Umbilical cord (tissue), 2 donors: ENCODE results near the gene HBEGF. TPM values are rescaled to one million over a fixed set of nuclear protein-coding genes. Genes with fewer than 3 reads are reported as not detected.

ENCODE experiments used
- DNase-seq: peaks from one replicate; pipeline ENCODE4 v3.0.0-alpha.2; 2015; ENCODE audit warnings: low spot score
- total RNA-seq: library from RNA; depleted of rRNA; stranded (reverse); fragments of >200 nt; gene quantifications from one replicate; pipeline ENCODE4 v1.2.3, GENCODE V29; 2014; ENCODE audit warnings: low replicate concordance; ENCODE audit not compliant: insufficient read depth

HBEGF gene, protein sequence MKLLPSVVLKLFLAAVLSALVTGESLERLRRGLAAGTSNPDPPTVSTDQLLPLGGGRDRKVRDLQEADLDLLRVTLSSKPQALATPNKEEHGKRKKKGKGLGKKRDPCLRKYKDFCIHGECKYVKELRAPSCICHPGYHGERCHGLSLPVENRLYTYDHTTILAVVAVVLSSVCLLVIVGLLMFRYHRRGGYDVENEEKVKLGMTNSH
- total RNA-seq = 30.8 TPM

DNA sequence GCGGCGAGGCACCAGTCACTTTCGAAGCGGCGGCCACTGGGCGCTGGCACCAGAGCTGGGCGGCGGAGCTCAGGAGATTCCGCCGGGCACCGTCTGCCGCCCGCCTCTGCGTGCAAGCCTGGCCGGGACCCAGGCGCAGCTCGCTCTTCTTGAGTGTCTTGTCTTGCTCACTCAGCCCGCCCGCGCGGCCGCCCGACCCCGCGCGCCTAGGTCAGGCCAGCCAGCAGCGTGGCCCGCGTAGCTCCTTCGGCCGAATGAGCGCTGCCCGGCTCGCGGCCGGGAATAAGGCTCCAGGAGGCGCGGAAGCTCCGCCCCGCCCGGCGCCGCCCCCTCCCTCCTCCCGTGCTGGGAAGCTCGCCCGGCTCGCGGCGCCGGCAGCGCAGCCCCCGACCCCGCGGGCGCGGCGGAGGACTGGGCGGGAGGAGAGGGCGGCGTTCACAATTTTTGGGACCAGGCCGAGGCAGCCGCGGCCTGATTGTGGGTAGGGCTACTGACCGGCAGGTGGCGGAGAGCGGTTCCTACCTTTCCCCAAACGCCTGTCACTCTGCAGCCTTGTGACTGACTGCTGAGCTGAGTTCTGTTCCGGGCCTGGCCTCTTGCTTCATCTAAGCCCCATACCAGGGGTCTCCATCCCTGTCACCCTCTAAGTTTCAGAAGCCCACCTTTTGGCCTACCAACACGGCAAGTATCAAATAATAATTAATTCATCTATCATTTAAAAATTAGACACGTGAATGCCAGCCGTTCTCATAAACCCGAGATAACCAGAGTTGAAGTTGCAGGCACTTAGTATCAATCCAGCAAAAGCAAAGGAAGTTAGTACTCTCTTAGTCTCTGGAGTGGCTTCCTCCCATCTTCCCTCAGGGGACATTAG lies at the start of gene HBEGF:
HBEGF (minus strand) TSS at position 256 of the 874 bp plus-strand sequence. CDS start 275 bp downstream, outside the sequence.
- DNase-seq = peak; percentile 78

DNA sequence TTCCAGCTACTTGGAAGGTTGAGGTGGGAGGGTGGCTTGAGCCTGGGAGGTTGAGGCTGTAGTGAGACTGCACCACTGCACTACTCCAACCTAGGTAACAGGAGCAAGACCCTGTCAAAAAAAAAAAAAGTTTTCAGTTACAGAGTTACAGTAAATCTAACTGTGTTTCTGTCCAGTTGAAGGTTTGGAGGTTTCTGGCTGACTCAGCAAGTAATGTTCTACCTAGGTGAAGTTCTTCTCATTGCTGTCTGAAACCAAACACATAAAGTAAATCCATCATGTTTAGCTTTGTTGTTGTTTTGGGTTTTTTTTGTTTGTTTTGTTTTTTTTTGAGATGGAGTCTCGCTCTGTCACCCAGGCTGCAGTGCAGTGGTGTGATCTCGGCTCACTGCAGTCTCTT lies 47.3 kb upstream of the HBEGF start:
- DNase-seq = no peak

DNA sequence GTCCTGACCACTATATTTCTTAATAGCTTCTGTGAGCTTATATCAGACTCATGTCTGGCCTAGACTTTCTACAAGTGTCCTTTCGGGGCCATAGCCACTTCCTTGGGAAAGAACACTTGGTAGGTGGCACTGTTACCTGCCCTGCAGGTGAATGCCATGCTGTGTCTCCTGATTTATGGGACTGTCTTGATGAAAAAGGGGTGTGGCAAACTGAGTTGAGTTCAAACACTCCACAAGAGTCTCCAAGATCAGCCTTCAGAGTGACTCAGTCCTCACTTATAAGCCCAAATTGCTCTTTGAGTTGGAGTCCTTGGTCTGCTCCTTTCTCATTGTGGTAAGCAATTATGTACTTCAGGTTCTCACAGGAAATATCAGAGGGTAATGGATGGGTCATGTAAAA lies 45.3 kb upstream of the HBEGF start:
- no peak for DNase-seq

DNA sequence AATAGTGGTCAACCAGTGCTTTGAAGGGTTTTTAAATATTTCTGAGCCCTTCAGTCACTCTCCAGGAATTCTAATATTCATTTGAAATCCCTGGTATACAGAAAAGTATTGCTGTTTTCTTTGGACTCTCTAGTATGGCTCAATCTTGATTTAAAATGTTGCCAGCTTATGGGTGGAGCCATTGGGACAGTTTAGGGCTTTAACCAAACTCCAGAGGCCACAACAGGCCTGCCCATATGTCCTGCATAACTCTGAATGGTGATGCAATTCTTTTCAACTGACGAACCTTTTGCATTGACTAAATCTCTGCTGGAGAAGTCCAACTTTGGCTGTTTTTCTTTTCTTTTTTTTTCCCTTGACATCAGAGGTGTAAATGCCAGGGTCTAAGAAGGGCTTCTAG lies 44.9 kb upstream of the HBEGF start:
- no peak for DNase-seq

DNA sequence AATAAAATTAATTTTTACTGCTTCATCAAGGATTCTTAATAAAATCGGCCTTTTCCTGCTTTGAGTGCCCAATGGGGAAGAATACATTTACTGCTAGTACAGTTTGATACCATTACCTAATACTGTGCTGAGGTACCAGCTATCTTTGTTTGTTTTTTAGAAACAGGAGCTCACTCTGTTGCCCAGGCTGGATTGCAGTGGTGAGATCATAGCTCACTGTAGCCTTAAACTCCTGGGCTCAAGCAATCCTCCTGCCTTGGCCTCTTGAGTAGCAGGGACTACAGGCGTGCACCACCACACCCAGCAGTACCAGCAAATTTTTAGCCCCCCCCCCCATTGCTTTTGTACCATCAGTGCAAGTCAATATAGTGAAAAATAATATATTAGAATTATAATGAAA lies 41.6 kb upstream of the HBEGF start:
- DNase-seq = no peak

DNA sequence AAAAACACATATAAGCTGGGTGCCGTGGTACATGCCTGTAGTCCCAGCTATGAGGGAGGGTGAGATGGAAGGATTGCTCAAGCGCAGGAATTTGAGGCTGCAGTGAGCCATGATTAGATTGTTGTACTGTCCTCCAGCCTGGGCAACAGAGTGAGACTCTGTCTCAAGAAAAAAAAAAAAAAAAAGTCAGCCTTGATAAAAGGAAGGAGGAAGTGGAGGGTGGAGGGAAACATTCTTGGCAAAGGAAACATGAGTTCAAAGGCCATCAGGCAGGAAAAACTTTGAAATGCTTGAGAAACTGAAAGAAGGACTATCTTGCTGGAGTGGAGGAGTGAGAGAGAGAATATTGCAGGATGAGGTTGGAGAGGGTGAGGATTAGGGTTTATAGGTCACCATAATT lies 36.9 kb upstream of the HBEGF start:
- DNase-seq = no peak

DNA sequence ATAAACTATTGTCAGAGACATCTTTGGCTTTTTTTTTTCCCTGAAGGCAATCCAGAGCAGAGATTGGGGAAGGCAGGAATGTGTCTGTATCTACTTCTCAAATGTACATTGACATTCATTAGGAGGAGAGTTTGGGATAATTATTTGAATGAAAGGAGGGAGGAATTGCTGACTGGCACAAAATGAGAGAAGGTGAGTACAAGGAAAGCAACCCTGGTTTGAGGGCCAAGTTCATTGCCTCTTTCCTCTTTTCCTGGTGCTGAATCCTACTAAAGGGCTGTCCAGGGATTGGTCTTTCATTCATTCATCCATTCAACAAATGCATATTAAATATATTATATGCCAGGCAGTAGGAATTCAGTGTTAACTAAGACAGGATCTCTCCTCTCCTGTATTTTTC lies 36.5 kb upstream of the HBEGF start:
- DNase-seq = no peak

DNA sequence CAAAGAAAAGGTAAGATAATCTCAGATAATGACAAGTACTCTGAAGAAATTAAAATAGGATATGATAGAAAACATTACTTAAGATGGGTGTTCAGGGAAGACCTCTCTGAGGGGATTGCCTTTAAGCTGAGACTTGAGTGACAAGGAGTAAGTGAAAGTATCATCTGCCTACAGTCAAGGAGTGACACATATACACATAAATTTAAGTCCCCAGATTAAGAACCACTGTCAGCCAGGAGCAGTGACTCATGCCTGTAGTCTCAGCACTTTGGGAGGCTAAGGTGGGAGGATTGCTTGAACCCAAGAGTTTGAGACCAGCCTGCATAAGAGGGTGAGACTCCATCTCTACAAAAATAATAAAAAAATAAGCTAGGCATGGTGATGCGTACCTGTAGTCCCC lies 35.6 kb upstream of the HBEGF start:
- DNase-seq = no peak

DNA sequence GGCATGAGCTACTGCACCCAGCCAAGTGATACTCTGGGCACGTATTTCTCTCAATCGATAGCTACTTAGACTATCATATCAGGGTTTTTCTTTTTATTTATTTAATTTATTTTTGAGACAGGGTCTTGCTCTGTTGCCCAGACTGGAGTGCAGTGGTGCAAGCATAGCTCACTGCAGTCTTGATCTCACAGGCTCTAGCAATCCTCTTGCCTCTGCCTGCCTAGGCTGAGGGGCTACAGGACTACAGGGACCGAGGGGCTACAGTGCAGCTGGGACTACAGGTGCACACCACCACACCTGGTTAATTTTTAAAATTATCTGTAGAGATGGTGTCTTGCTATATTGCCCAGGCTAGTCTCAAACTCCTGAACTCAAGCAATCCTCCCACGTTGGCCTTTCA lies 34.9 kb upstream of the HBEGF start:
- DNase-seq = no peak

DNA sequence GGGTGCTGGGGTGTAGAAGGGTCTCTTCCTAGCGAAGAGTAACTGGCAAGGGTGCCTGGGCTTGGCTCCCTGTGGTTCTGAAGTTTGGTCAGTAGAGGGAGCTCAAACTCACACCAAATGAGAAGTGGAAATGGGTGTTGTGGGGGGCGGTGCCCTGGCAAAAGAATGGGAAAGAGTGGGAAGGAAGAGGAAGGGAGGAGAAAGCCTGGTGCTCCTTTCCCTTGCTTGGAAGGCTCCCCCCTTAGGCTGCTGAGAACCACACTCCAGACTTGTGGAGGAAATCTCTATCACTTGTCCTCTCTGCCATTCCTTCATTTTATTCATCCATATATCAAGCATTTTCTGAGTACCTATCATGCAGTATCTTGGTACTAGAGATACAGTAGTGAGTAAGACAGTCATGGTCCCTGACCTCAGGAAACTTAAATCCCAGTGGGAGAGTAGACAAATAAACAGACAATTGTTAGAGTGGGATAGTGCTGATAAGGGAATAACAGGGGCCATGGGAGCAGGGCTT lies 26.6 kb upstream of the HBEGF start:
- peak; percentile 82 for DNase-seq

DNA sequence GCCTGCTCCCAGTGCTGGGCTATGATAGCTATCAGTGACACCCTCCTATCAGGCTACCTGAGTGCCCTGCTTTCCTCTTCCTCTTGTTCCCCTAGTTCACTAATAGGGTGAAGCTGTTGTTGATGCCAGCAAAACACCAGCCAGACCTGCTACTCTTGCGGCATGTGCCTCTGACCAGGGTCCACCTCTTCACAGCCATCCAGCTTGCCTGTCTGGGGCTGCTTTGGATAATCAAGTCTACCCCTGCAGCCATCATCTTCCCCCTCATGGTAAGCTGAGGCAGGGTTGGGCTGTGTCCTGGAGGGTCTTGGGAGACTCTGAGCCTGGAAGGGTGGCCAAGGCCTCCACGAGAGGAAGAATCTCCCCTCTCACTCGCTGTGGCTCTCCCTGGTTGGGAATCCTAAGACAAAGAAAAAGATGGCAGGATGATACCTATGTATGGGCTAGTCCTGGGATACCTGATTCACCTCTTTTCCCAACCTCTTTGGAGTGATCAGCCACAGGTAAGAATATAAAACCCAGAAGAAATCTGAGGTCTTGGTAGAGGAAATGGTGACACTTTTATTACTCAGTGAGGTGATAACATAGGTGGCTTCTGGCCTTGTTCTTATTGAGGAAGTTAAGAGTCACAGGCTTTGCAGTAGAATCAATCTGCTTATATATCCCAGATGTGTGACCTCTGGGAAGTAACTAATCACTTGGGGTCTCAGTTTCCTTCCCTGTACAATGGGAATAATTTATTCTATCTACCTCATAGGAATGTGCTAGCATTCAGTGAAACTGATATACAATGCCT lies 25.2 kb upstream of the HBEGF start:
- no peak for DNase-seq

DNA sequence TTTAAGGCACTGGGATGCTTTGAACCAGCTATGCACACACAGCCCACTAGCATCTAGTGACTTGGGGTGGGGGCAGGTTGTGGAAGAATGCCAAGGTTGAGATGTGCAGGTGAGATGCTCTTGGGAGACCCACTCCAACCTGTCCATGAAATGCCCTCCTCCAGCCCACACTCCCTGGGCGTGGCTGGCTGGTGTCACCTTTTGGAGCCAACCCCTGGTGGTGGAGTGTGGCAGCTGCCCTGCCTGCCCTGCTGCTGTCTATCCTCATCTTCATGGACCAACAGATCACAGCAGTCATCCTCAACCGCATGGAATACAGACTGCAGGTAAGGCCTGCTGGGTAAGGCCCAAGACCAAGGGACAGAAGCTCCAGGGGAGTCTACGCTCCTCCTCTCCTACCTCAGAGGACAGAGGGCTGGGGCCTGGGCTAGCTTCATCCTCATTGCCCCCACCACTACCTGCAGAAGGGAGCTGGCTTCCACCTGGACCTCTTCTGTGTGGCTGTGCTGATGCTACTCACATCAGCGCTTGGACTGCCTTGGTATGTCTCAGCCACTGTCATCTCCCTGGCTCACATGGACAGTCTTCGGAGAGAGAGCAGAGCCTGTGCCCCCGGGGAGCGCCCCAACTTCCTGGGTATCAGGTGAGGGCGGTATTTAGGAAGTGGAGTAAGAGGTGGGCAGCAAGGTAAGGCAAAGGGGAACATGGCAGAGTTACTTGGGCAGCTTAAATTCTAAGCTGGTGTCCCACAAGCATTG lies 21.0 kb upstream of the HBEGF start:
- DNase-seq = no peak

DNA sequence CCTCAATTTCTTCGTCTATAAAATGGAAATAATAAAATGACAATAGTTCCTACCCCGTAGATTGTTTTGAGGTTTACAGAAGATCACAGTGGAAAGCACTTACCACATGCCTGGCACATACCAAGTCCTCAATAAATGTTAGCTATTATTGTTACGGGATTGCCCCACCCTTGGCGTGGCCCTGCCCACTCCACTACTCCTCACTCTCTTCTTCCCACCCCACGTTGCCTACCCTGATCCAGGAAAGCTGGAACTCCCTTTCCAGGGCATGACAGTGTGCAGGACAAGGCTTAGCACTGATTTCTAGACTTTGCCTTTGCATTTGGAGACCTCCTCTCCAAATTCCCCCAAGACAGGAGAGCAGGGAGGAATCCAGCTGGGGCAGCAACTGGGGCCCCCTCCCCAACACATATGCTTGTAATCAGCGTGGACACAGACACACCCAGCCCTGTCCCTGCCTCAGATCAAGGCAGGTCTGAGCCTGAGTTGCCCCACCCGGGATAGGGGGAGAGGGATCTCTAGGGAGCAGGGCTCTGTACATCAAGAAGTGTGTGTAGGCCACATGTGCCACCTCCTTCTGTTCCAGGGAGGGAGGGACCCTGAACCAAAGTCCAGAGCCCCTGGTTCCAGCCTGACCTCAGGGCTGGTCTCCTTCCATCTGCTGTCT lies 20.3 kb upstream of the HBEGF start:
- no peak for DNase-seq

DNA sequence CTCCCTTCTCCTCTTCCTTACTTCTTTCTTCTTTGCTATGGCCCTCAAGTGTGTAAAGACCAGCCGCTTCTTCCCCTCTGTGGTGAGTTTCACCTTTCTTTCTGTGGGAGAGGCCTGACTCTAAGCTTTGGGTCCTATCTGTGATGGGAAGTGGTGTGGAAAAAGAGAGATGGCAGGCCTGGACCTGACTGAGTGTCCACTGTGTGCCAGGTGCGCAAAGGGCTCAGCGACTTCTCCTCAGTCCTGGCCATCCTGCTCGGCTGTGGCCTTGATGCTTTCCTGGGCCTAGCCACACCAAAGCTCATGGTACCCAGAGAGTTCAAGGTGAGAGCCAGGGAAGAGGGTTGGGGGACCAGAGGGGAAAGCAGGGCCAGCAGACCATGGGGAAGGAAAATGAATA lies 19.5 kb upstream of the HBEGF start:
- no peak for DNase-seq

DNA sequence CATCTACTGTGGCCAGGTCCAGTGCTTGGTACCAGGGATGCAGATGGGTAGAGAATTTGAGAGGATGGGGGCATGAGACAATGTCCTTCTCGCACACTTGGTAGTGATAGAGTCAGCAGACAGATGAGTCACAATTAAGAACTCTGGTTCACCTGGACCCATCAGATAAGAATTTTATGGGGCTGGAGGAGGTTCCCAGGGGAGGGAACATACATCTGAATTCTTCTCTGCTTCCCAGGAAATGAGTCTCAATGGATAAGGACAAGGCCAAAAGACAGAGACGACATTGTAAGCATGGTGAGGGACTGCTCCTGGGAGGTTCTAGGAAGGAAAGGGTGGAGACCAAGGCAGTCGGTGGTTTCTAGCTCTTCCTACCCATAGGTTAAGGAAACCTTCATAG lies 18.9 kb upstream of the HBEGF start:
- no peak for DNase-seq

DNA sequence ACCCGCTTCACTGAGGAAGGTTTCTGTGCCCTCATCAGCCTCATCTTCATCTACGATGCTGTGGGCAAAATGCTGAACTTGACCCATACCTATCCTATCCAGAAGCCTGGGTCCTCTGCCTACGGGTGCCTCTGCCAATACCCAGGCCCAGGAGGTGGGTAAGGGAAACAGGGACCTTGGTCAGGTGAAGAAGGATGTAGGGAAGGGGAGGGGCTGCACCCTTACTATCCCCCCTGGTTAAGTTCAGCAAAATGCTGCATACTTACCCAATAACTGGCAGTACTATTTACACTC lies 18.0 kb upstream of the HBEGF start:
- DNase-seq = no peak

DNA sequence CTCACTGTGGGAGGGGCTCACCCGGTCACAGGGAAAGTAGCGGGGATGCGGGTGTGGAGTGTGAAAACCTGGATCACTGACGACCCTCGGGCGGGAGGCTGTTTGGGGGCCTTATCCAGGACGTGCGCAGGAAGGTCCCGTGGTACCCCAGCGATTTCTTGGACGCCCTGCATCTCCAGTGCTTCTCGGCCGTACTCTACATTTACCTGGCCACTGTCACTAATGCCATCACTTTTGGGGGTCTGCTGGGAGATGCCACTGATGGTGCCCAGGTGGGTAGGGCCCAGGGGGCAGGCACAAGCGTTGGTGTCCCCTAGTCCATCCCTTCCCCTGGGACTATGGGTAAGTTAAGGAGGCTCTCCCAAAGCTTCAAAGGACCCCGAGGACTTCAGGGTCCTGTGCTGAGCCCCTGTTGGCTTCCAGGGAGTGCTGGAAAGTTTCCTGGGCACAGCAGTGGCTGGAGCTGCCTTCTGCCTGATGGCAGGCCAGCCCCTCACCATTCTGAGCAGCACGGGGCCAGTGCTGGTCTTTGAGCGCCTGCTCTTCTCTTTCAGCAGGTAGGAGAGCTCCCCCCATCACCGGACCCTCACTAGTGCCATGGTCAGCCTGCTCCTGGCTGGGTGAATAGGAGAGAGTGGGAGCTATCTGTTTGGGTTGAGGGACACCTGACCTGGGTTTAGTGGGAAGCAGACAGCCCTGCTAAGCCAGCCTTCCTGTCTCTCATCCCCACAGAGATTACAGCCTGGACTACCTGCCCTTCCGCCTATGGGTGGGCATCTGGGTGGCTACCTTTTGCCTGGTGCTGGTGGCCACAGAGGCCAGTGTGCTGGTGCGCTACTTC lies 17.4 kb upstream of the HBEGF start:
- no peak for DNase-seq

DNA sequence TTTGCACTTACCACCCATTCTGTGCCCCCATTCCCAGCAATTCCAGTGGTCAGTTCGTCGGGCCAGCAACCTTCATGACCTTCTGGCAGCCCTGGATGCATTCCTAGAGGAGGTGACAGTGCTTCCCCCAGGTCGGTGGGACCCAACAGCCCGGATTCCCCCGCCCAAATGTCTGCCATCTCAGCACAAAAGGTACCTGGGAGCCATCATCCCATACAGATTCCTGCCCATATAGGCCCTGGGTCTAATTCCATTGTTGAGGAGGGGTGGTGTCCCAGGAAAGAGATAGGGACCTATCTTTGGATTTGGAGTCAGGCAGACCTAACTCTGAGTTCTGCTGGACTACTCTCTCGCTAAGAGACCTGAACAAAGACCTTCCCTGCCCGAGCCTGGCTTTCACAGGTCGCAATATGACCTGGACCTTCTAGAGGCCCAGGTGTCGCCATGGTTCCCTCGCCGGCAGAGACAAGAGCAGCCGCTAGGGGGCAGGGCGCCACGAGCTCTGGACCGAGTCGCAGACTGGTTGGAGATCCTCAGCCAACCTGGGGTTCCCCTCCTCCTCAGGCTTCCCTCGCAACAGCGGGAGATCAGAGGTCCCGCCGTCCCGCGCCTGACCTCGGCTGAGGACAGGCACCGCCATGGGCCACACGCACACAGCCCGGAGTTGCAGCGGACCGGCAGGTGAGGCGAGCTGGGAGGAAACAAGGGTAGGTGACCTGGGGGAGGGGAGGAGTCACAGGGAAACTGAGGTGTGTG lies 16.6 kb upstream of the HBEGF start:
- DNase-seq = peak; percentile 47

DNA sequence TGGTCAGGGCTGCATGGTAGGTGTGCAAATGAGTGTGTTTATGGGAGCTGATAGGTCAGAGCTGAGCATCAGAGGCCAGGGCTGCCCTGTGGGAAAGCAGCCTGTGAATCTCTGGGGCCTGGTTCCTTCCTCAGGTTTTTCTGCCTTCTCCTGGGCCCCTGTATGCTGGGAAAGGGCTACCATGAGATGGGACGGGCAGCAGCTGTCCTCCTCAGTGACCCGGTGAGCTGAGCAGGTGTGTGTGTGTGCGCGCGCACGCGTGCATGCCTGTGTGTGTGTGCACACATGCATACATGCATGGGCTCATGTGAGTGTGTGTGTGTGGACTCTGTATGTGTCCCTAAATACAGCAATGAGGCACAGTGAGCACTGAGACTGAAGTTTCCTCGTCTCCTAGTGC lies 15.9 kb upstream of the HBEGF start:
- DNase-seq = no peak
